ENCODE results near the gene CKAP5.

DNA sequence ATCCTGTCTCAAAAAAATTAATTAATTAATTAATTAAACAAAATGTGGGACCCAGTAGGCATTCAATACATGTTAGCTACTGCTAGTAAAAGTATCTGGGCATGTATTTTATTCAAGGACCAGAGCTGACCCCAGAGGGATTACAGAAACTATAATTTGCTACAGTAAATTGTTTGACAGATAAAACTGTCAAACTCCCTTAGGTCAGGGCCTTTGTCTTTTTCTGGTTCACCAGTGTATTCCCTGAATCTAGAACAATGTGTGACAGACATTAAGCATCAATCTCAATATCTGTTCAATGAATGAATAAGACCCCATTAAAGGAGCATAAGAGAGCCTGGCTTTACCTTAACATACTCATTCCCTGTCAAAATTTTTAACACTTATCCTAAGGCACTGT lies 6.0 kb downstream of the CKAP5 start:
- no peak for TF ChIP-seq POLR2A (IDR thresholded peaks at IDR 0.05)
- TF ChIP-seq, protein P1, sequence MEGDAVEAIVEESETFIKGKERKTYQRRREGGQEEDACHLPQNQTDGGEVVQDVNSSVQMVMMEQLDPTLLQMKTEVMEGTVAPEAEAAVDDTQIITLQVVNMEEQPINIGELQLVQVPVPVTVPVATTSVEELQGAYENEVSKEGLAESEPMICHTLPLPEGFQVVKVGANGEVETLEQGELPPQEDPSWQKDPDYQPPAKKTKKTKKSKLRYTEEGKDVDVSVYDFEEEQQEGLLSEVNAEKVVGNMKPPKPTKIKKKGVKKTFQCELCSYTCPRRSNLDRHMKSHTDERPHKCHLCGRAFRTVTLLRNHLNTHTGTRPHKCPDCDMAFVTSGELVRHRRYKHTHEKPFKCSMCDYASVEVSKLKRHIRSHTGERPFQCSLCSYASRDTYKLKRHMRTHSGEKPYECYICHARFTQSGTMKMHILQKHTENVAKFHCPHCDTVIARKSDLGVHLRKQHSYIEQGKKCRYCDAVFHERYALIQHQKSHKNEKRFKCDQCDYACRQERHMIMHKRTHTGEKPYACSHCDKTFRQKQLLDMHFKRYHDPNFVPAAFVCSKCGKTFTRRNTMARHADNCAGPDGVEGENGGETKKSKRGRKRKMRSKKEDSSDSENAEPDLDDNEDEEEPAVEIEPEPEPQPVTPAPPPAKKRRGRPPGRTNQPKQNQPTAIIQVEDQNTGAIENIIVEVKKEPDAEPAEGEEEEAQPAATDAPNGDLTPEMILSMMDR (IDR thresholded peaks at IDR 0.05), result no peak
